ENCODE measurements around the gene SLC25A48.
"Not testable (repeated sequence)": the region's sequence is repeated elsewhere in the genome, so short reads cannot be mapped to it uniquely, and the experiment has no call there.

SLC25A48 gene

GRCh38 chr5:135851915-135852845, 17.7 kb downstream of the SLC25A48 start:
- Histone ChIP-seq H3K9me3 (ENCODE audit: control insufficient read depth, low read length) (no peaks in the 10 kb centered on the region), H3K27me3 (replicated peaks; ENCODE audit: control insufficient read depth, insufficient read depth, low read length, poor library complexity, severe bottlenecking) (no peaks in the 10 kb centered on the region), H3K4me3 (ENCODE audit: insufficient read depth, low read depth, low read length, poor library complexity, severe bottlenecking) (no peak overlapping the region), H3K4me1 (ENCODE audit: control insufficient read depth, insufficient read depth, low read length, poor library complexity, severe bottlenecking) (no peaks in the 10 kb centered on the region), H3K27ac (ENCODE audit: insufficient read depth, low read length, poor library complexity, severe bottlenecking) (no peak overlapping the region), H3K36me3 (ENCODE audit: control insufficient read depth, insufficient read depth, low read length) (no peaks in the 10 kb centered on the region)
- DNase-seq = no peak

GRCh38 chr5:135857630-135858311, 23.3 kb downstream of the SLC25A48 start:
- no peak overlapping the region for H3K27ac ChIP-seq (ENCODE audit: insufficient read depth, low read length, poor library complexity, severe bottlenecking)
- DNase-seq = no peak
- no peaks in the 10 kb centered on the region for H3K27me3 ChIP-seq (replicated peaks; ENCODE audit: control insufficient read depth, insufficient read depth, low read length, poor library complexity, severe bottlenecking)
- no peaks in the 10 kb centered on the region for H3K9me3 ChIP-seq (ENCODE audit: control insufficient read depth, low read length)
- no peak overlapping the region for H3K4me3 ChIP-seq (ENCODE audit: insufficient read depth, low read depth, low read length, poor library complexity, severe bottlenecking)
- no peaks in the 10 kb centered on the region for H3K36me3 ChIP-seq (ENCODE audit: control insufficient read depth, insufficient read depth, low read length)
- H3K4me1 ChIP-seq (ENCODE audit: control insufficient read depth, insufficient read depth, low read length, poor library complexity, severe bottlenecking) = no peaks in the 10 kb centered on the region

- not testable (repeated sequence) for DNase-seq; H3K27ac ChIP-seq (ENCODE audit: insufficient read depth, low read length, poor library complexity, severe bottlenecking); H3K36me3 ChIP-seq (ENCODE audit: control insufficient read depth, insufficient read depth, low read length); H3K9me3 ChIP-seq (ENCODE audit: control insufficient read depth, low read length); H3K27me3 ChIP-seq (replicated peaks; ENCODE audit: control insufficient read depth, insufficient read depth, low read length, poor library complexity, severe bottlenecking); H3K4me1 ChIP-seq (ENCODE audit: control insufficient read depth, insufficient read depth, low read length, poor library complexity, severe bottlenecking); H3K4me3 ChIP-seq (ENCODE audit: insufficient read depth, low read depth, low read length, poor library complexity, severe bottlenecking)
Measured at GRCh38 chr5:135859186-135859585, 24.7 kb downstream of the SLC25A48 start.

- Histone ChIP-seq H3K27ac (ENCODE audit: insufficient read depth, low read length, poor library complexity, severe bottlenecking) (no peak overlapping the region), H3K27me3 (replicated peaks; ENCODE audit: control insufficient read depth, insufficient read depth, low read length, poor library complexity, severe bottlenecking) (no peaks in the 10 kb centered on the region), H3K9me3 (ENCODE audit: control insufficient read depth, low read length) (no peaks in the 10 kb centered on the region), H3K36me3 (ENCODE audit: control insufficient read depth, insufficient read depth, low read length) (no peaks in the 10 kb centered on the region), H3K4me1 (ENCODE audit: control insufficient read depth, insufficient read depth, low read length, poor library complexity, severe bottlenecking) (no peaks in the 10 kb centered on the region), H3K4me3 (ENCODE audit: insufficient read depth, low read depth, low read length, poor library complexity, severe bottlenecking) (no peak overlapping the region)
- DNase-seq = no peak
Measured at GRCh38 chr5:135859641-135860040, 25.2 kb downstream of the SLC25A48 start.

GRCh38 chr5:135861641-135862040, 27.2 kb downstream of the SLC25A48 start:
- H3K4me3 ChIP-seq (ENCODE audit: insufficient read depth, low read depth, low read length, poor library complexity, severe bottlenecking) = no peak overlapping the region
- H3K27ac ChIP-seq (ENCODE audit: insufficient read depth, low read length, poor library complexity, severe bottlenecking) = no peak overlapping the region
- H3K27me3 ChIP-seq (replicated peaks; ENCODE audit: control insufficient read depth, insufficient read depth, low read length, poor library complexity, severe bottlenecking) = no peaks in the 10 kb centered on the region
- DNase-seq = no peak
- H3K36me3 ChIP-seq (ENCODE audit: control insufficient read depth, insufficient read depth, low read length) = no peaks in the 10 kb centered on the region
- no peaks in the 10 kb centered on the region for H3K4me1 ChIP-seq (ENCODE audit: control insufficient read depth, insufficient read depth, low read length, poor library complexity, severe bottlenecking)
- no peaks in the 10 kb centered on the region for H3K9me3 ChIP-seq (ENCODE audit: control insufficient read depth, low read length)

GRCh38 chr5:135862086-135862485, 27.6 kb downstream of the SLC25A48 start:
- no peaks in the 10 kb centered on the region for H3K27me3 ChIP-seq (replicated peaks; ENCODE audit: control insufficient read depth, insufficient read depth, low read length, poor library complexity, severe bottlenecking)
- no peak overlapping the region for H3K4me3 ChIP-seq (ENCODE audit: insufficient read depth, low read depth, low read length, poor library complexity, severe bottlenecking)
- H3K36me3 ChIP-seq (ENCODE audit: control insufficient read depth, insufficient read depth, low read length) = no peaks in the 10 kb centered on the region
- no peaks in the 10 kb centered on the region for H3K4me1 ChIP-seq (ENCODE audit: control insufficient read depth, insufficient read depth, low read length, poor library complexity, severe bottlenecking)
- DNase-seq = no peak
- H3K9me3 ChIP-seq (ENCODE audit: control insufficient read depth, low read length) = no peaks in the 10 kb centered on the region
- H3K27ac ChIP-seq (ENCODE audit: insufficient read depth, low read length, poor library complexity, severe bottlenecking) = no peak overlapping the region

- Histone ChIP-seq H3K27ac (ENCODE audit: insufficient read depth, low read length, poor library complexity, severe bottlenecking) (no peak overlapping the region), H3K36me3 (ENCODE audit: control insufficient read depth, insufficient read depth, low read length) (no peaks in the 10 kb centered on the region), H3K27me3 (replicated peaks; ENCODE audit: control insufficient read depth, insufficient read depth, low read length, poor library complexity, severe bottlenecking) (no peaks in the 10 kb centered on the region), H3K4me1 (ENCODE audit: control insufficient read depth, insufficient read depth, low read length, poor library complexity, severe bottlenecking) (no peaks in the 10 kb centered on the region), H3K9me3 (ENCODE audit: control insufficient read depth, low read length) (no peaks in the 10 kb centered on the region), H3K4me3 (ENCODE audit: insufficient read depth, low read depth, low read length, poor library complexity, severe bottlenecking) (no peak overlapping the region)
- DNase-seq = no peak
Measured at GRCh38 chr5:135862744-135863143, 28.3 kb downstream of the SLC25A48 start.

GRCh38 chr5:135864503-135865435, 30.3 kb downstream of the SLC25A48 start:
- no peak overlapping the region for H3K4me3 ChIP-seq (ENCODE audit: insufficient read depth, low read depth, low read length, poor library complexity, severe bottlenecking)
- no peaks in the 10 kb centered on the region for H3K4me1 ChIP-seq (ENCODE audit: control insufficient read depth, insufficient read depth, low read length, poor library complexity, severe bottlenecking)
- no peak for DNase-seq
- no peaks in the 10 kb centered on the region for H3K9me3 ChIP-seq (ENCODE audit: control insufficient read depth, low read length)
- H3K36me3 ChIP-seq (ENCODE audit: control insufficient read depth, insufficient read depth, low read length) = no peaks in the 10 kb centered on the region
- no peak overlapping the region for H3K27ac ChIP-seq (ENCODE audit: insufficient read depth, low read length, poor library complexity, severe bottlenecking)
- H3K27me3 ChIP-seq (replicated peaks; ENCODE audit: control insufficient read depth, insufficient read depth, low read length, poor library complexity, severe bottlenecking) = no peaks in the 10 kb centered on the region

- no peak overlapping the region for H3K4me3 ChIP-seq (ENCODE audit: insufficient read depth, low read depth, low read length, poor library complexity, severe bottlenecking)
- no peaks in the 10 kb centered on the region for H3K36me3 ChIP-seq (ENCODE audit: control insufficient read depth, insufficient read depth, low read length)
- H3K27me3 ChIP-seq (replicated peaks; ENCODE audit: control insufficient read depth, insufficient read depth, low read length, poor library complexity, severe bottlenecking) = no peaks in the 10 kb centered on the region
- H3K27ac ChIP-seq (ENCODE audit: insufficient read depth, low read length, poor library complexity, severe bottlenecking) = no peak overlapping the region
- H3K9me3 ChIP-seq (ENCODE audit: control insufficient read depth, low read length) = no peaks in the 10 kb centered on the region
- DNase-seq = no peak
- no peaks in the 10 kb centered on the region for H3K4me1 ChIP-seq (ENCODE audit: control insufficient read depth, insufficient read depth, low read length, poor library complexity, severe bottlenecking)
Measured at GRCh38 chr5:135866016-135866415, 31.6 kb downstream of the SLC25A48 start.

Data from effector memory CD4-positive, alpha-beta T cell (primary cell).